Activated CD4-positive, alpha-beta T cell treated with anti-CD3 and anti-CD28 coated beads, Interleukin-2, amount 50 U/mL, for 1 hour (primary cell): ENCODE data around the gene XRCC4.

Experiments
- DNase-seq: peaks from one replicate; pipeline ENCODE4 v3.0.0-alpha.2; 2020

XRCC4 gene

GRCh38 chr5:83071286-83072051, 5.9 kb upstream of the XRCC4 start:
- no peak for DNase-seq

GRCh38 chr5:83072966-83073365, 4.4 kb upstream of the XRCC4 start:
- DNase-seq = no peak

DNA sequence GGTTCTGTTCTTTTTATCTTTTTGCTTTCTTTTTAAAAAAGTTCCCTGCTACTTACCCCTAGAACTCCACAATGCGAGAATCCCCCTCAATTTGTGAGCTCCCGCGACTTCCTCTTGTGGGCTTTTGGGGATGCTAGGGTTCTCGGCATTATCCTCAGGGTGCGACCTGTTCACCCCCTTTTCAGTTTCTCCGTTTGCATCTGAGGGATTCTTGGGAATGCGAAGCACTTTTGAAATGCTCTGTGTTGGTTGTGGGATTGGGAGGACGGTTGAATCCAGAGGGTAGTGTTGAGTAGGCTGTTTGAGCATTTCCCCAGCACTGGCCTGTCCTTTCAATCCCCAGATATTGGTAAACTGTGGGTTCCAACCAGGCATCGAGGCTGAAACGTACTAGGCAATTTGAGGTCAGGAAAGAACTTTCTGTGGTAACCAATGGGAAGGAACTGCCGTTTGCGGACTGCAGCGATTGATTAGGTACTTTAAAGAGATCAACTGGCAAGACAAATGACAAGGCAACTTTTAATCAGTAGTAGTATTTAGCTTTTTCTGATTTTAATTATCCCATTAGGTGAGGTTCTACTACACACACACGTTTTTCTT, 415 bp downstream of the XRCC4 start:
- DNase-seq = no peak

DNA sequence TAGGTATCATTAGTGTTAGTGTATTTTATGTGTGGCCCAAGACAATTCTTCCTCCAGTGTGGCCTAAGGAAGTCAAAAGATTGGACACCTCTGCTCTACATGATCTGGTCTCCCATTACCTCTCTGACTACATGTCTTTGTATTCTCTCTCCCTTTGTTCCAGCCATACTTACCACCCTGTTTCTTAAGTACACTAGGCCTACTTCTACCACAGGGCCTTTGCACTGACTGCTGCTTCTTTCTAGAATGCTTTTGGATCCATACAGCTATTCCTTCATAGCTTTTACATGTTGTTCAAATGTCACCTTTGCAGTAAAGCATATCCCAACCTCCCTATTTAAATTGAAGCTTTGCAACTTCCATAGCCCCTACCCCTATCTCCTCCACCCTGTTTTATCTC, 5.4 kb downstream of the XRCC4 start:
- DNase-seq = no peak

DNA sequence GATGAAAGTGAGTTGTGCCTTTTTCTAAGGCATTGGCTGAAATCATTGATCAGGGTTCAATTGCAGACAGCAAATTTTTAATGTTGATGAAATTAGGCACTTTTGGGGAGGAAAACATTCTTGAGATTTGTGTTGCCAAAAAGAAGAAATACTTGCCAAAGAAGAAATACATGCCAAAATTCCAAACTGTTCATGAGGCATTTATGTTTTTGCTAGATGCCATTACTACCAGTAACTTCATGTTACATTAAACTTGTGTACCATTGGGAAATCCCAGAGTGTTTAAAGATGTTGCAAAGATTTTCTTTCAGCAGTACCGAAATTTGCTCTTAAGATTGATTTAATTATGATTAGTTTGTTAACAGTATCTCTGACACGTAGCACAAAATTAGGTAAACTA, 7.0 kb downstream of the XRCC4 start:
- no peak for DNase-seq

- no peak for DNase-seq
Observed at GRCh38 chr5:83085106-83085505, 7.8 kb downstream of the XRCC4 start.

DNA sequence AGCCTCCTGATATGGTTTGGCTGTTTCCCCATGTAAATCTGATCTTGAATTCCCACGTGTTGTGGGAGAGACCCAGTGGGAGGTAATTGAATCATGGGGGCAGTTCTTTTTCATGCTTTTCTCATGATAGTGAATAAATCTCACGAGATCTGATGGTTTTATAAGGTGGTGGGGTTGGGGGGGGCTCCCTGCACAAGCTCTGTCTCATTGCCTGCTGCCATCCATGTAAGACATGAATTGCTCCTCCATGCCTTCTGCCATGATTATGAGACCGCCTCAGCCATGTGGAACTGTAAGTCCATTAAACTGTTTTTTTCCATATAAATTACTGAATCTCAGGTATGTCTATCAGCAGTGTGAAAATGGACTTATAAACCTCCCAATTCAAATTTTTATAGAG, 12.8 kb downstream of the XRCC4 start:
- no peak for DNase-seq

- no peak for DNase-seq
Observed at GRCh38 chr5:83092619-83093018, 15.3 kb downstream of the XRCC4 start.

DNA sequence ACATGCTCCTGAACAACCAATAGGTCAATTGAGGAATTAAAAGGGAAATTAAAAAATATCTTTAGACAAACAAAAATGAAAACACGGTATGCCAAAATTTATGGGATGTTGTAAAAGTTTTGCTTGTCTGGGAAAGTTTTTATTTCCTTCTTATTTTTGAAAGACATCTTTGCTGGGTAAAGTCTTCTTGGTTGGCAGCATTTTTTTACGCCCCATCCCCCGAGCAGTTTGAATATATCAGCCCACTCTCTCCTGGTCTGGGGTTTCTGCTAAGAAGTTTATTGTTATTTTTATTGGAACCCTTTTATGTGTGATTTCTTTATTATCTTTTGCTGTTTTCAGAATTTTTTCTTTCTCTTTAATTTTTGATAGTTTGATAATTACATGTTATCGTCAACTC, 16.3 kb downstream of the XRCC4 start:
- no peak for DNase-seq

DNA sequence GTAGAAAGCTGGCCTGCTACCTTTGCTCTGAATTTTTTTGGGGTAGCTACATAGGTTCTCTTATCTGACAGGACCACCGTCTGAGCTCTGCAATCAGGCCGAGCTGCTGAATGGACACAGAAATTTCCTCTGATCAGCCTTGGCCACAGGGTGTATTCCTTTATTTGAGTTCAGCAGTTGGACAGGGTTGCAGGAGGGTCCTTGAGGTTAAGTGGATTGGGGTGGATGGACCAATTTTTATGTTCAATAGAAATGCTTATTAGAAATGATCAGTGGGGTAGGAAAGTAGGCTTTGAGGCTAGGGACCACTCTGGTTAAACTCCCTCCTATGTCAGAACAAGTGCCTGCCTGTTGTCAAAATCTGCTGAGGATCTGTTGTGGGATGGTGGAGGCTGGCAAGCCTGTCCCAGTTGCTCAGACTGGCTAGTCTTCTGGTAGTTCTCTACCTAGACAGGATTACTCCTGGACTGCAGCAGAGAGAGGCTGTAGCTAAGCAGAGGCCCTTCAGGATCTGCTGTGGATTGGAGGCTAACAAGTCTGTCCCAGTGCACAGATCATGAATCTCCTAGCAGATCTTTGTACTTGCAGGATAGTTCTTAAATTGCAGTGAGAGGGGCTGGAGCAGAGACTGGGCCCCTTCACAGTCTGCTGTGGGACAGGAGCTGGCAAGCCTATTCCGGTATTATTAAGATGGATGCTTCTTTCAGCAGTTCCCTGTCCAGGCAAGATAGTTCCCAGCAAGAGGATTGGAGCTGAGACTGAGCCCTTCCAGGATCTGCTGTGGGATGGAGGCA, 18.0 kb downstream of the XRCC4 start:
- DNase-seq = no peak

- no peak for DNase-seq
Observed at GRCh38 chr5:83095957-83096539, 18.7 kb downstream of the XRCC4 start.

- DNase-seq = no peak
Observed at GRCh38 chr5:83096660-83097339, 19.5 kb downstream of the XRCC4 start.

- DNase-seq = no peak
Observed at GRCh38 chr5:83097689-83098231, 20.4 kb downstream of the XRCC4 start.

GRCh38 chr5:83099001-83099400, 21.7 kb downstream of the XRCC4 start:
- DNase-seq = no peak

- no peak for DNase-seq
Observed at GRCh38 chr5:83099445-83099844, 22.1 kb downstream of the XRCC4 start.

GRCh38 chr5:83101514-83101913, 24.2 kb downstream of the XRCC4 start:
- DNase-seq = no peak

DNA sequence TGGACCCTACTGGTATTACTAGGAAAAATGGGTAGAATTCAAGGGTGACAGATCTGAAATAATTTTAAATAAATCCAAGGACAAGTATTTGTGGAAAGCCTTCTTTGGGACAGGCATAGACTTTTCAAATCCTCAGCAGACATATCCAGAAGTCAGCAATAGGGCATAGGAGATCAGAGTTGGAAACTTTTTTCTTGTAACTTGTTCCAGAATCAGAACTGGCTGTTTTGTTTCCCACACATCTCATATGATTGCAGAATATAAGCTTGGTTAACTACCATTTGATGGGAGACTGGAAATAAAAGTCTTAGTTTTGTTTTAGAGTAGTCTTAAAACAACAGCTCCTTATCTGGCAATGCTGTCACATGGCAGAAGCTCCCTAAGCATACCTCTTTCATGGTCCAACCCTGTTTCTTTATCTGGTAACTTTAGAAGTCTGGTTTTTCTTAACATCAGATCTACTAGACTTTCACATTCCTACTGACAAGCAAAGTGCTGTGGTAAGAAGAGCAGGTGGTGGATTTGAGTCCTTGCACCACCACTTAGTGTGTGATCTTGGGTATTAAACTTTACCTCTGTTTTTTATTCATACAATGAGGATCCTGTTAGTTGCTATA, 25.1 kb downstream of the XRCC4 start:
- DNase-seq = no peak

DNA sequence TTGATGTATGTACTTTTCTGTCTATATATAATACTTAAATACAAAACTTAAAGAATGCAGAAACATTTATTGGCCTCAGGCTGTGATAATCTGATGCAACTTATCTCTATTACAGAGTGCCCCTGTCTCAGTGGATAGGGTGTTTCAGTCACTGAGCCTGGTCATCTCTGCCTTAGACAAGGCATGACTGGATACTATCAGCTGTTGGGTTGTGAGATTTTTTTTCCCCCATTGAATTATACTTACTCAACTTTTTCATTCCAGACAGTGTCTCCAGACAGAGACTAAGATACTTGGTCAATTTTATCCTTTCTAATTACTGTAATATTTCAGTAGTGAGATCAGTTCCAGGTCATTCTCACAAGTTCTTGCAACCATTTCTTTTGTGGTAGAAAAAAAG, 26.7 kb downstream of the XRCC4 start:
- no peak for DNase-seq

GRCh38 chr5:83107692-83108420, 30.5 kb downstream of the XRCC4 start:
- DNase-seq = no peak

- no peak for DNase-seq
Observed at GRCh38 chr5:83109380-83109779, 32.0 kb downstream of the XRCC4 start.

GRCh38 chr5:83115816-83116215, 38.5 kb downstream of the XRCC4 start:
- no peak for DNase-seq

DNA sequence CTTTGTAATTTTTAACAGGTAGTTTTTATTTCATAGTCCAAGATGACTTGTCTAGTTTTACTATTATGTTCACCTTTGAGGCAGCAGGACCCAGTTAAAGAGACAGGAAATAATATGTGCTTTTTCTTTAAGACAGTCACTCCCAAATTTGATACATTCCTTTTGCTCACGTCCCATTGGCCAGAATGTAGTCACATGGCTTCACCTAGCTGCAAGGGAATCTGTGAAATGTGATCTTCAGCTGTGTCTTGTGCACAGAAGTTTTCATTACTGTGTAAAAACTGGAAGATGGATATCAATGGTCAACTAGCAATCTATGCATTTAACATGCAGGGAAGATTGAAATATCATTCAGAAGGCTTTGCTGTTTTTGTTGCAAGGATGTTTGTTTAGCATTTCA, 41.1 kb downstream of the XRCC4 start:
- DNase-seq = no peak
